ENCODE results near the gene OR52E6.

DNA sequence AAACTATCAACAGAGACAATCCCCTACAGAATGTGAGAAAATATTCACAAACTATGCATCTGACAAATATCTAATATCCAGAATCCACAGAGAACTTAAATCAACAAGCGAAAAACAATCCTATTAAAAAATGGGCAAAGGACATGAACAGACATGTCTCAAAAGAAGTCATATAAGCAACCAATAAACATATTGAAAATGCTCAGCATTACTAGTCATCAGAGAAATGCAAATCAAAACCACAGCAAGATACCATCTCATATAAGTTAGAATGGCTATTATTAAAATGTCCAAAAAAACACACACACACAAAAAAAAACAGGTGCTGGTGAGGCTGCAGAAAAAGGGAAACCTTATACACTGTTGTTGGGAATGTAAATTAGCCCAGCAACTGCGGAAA is 24.1 kb upstream of the OR52E6 start:
- TF ChIP-seq TAF1 (IDR thresholded peaks at IDR 0.05; ENCODE audit: borderline replicate concordance, low read depth, low read length) (no peak), POLR2A (IDR thresholded peaks at IDR 0.05; ENCODE audit: low read depth, low read length) (no peak)
